HG03280 (cell line): Measurements from ENCODE around the gene FBXL13.
"Not testable (repeated sequence)": the region's sequence is repeated elsewhere in the genome, so short reads cannot be mapped to it uniquely, and the experiment has no call there.

Source experiments
- ATAC-seq: cut with Tn5 transposase; IDR thresholded peaks from one replicate; pipeline ENCODE4 v1.9.1; 2021; ENCODE audit warnings: mild to moderate bottlenecking, moderate library complexity; ENCODE audit not compliant: unreplicated experiment

Gene FBXL13

GRCh38 chr7:103080923-103081322 is 6.3 kb upstream of the FBXL13 start:
- ATAC-seq: no peak

DNA sequence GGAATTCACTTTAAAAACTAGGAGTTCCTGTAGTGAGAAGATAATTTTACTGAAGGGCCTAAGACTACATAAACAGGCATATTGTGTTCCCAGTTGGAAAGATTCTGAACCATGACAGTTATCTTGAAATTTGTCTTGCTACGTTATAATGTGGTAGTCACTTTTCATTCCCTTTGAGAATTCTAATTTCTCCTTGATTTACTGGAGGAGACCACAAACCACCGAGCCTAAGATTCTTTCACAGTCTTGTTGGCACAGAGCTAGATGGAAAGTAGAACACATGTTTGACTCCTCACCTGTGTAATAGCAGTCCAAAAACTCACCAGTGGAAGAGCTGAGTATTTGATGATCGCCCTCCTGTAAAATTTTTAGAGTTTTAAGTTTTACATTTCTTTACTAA is 5.2 kb upstream of the FBXL13 start:
- ATAC-seq: no peak

DNA sequence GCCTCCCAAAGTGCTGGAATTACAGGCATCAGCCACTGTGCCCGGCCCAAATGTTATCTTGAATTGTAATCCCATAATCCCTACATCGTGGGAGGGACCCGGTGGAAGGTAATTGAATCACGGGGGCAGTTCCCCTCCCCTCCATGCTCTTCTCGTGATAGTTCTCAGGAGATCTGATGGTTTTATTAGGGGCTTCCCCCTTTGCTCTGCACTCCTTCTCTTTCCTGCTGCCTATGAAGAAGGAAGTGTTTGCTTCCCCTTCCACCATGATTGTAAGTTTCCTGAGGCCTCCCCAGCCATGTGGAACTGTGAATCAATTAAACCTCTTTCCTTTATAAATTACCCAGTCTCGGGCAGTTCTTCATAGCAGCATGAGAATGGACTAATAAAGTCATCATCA is 3.6 kb upstream of the FBXL13 start:
- not testable (repeated sequence) for ATAC-seq

- ATAC-seq: no peak
Observed at GRCh38 chr7:103077318-103077717, 2.7 kb upstream of the FBXL13 start.

- ATAC-seq: no peak
Observed at GRCh38 chr7:103076764-103077163, 2.2 kb upstream of the FBXL13 start.

DNA sequence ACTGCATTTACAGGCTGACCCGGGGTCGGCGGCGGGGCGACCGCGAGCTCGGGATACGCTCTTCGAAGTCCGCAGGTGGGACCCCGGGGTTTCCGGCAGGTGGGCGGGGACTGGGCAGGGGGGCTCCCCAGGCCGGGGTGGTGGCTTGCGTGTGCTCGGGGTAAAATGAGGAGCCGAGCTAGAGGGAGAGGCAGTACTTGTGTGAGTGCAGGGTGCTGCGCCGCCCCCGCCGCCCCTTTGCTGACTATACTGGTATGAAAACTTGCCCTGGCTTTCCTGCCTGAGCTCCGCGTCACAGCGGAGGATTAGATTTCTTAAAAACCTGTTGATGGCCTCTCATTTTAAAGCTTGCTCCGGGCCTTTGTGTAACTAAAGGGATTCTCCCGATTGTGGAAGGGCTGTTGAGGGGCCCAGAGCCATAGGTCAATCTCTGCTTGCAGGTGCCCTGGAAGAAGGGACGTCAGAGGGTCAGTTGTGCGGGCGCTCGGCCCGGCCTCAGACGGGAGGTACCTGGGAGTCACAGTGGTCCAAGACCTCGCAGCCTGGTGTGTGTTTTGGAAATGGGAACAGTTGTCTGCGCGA is 832 bp upstream of the FBXL13 start:
- peak; percentile 43 for ATAC-seq

DNA sequence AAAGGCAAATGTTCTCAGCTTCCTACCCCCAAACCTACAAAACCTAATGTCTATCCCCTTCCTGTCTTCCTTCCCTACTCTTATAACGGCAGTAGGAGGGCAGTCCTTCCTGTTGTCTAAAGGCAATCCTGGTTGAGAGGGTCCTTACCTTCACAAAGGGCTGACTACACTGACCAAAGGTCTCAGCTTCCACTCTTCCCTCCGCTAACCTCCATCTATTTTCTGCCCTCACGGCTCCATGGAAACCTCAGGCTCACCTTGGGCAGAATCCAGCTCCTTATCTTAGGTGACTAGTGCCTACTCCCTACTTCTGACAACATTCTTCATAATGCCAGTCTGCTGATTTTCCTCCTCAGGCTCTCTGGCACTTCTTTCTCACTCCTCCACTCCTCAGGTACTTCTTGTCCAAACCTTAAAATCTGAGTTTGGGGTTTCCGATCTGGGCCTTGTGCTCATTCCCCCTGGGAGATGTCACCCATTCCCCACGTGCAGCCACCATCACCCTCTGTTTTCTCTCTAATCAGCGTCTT is 542 bp downstream of the FBXL13 start:
- no peak for ATAC-seq

DNA sequence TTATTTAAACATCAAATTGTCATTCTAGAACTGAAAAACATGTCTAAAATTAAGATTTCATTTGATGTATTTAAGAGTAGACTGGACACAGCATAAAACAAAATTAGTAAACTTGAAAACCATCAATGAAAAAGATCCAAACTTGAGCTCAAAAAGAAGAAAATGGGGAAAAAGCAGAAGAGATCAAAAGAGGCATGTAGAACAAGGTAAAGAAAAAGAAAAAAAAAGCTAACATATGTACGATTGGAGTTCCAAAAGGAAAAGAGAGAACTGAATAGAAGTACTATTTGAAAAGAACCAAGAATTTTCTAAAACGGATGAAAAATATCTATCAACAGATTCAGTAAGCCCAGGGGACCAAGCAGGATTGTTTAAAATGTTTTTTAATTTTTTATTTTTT is 3.6 kb downstream of the FBXL13 start:
- ATAC-seq: no peak

- no peak for ATAC-seq
Observed at GRCh38 chr7:103068414-103069403, 5.9 kb downstream of the FBXL13 start.

DNA sequence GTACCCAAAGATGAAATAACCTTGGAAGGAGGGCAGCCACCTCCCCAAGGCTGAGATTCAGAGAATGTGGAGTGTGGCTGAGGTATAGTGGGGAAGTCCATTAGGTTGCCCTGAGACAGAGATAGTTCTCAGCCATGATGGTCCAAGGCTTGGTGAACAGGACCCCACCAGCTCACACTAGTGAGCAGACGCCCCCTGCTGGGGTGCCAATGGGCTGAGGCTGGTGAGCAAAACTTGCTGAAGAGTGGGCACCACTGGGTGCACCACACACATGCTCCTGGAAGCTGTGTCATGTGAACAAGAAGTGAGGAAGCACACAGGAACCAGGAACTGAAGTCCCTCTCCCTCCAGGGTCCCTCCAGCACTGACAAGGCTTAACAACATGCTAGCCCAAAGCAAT is 8.9 kb downstream of the FBXL13 start:
- ATAC-seq: no peak

GRCh38 chr7:103063895-103064294 is 10.7 kb downstream of the FBXL13 start:
- no peak for ATAC-seq

DNA sequence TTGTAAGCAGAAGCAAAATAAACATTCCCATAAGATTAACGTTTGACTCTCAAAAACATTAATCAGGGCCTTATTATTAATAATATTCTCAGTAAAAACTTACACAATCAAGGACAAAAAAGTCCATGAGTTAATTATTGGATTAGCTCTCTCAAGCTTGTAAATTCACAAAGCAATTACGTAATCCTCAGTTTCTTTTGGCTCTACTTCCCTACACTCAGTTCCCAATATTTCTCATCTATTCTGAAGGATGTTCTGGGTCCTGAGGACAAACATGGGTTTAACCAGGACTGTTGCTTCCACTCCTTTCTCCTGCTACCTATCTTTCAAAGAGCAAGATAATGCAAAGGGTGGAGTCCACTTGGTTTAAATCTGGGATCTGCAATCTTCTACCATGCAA is 15.1 kb downstream of the FBXL13 start:
- no peak for ATAC-seq

- no peak for ATAC-seq
Observed at GRCh38 chr7:103058122-103058521, 16.5 kb downstream of the FBXL13 start.

DNA sequence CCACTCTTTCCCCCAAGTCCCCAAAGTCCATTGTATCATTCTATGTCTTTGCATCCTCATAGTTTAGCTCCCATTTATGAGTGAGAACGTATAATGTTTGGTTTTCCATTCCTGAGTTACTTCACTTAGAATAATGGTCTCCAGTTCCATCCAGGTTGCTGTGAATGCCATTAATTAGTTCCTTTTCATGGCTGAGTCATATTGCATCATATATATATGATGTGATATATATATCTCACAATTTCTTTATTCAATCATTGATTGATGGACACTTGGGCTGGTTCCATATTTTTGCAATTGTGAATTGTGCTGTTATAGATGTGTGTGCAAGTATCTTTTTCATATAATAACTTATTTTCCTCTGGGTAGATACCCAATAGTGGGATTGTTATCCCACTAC is 18.6 kb downstream of the FBXL13 start:
- not testable (repeated sequence) for ATAC-seq

GRCh38 chr7:103051519-103051918 is 23.1 kb downstream of the FBXL13 start:
- no peak for ATAC-seq

DNA sequence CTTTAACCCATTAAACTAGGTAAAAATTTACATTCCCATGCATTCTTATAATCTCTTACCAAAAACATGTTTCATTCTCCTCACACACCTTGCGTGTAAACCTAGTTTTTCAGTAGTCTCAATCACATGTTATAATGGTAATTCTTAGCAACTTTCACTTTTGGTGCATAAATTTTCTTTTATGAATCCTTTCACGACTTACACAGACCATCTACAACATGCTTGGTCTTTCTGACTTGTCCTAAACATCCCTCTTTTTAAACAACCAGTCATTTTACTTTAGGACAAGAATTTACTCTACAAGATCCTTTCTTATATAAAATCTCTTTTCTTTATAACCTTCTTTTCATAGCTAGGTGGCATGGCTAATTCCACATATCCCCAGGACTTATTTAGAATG is 25.8 kb downstream of the FBXL13 start:
- ATAC-seq: no peak

- ATAC-seq: not testable (repeated sequence)
Observed at GRCh38 chr7:103041815-103042214, 32.8 kb downstream of the FBXL13 start.

GRCh38 chr7:103037823-103038739 is 36.5 kb downstream of the FBXL13 start:
- not testable (repeated sequence) for ATAC-seq

GRCh38 chr7:103037476-103037822 is 37.1 kb downstream of the FBXL13 start:
- ATAC-seq: no peak

DNA sequence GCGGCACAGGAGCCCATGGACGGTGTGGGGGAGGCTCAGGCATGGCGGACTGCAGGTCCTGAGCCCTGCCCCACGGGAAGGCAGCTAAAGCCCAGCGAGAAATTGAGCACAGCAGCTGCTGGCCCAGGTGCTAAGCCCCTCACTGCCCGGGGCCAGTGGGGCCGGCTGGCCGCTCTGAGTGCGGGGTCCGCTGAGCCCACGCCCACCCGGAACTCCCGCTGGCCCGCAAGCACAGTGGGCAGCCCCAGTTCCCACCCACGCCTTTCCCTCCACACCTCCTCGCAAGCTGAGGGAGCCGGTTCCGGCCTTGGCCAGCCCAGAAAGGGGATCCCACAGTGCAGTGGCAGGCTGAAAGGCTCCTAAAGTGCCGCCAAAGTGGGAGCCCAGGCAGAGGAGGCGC is 40.3 kb downstream of the FBXL13 start:
- not testable (repeated sequence) for ATAC-seq

DNA sequence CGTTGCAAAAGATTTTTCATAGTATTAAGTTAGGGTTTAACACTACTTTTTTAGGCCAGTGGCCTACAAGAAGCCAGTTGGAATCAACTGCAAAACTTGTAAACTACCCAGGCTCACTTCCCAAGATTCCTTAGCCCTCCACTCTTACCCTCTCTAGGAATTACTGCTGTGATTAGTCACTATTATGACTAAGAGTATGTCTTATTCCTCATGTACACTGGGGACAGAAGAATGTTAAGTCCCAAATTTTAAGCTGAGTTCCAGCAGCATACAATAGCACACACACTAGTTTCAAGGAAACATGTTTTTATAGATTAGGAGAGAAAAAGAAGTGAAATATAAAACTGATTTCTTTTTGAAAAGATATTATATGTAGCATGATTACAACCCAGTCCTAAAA is 42.8 kb downstream of the FBXL13 start:
- ATAC-seq: no peak
